HepG2 (cell line): ENCODE measurements around the gene TNRC18. TPM values are rescaled to one million over a fixed set of nuclear protein-coding genes. Genes with fewer than 3 reads are reported as not detected.

Experiments
- ARID2 ChIP-seq: sonication (generic); formaldehyde crosslinking; IDR thresholded peaks from 2 replicates; pipeline ENCODE4 v1.8.1; 2022; ENCODE audit warnings: mild to moderate bottlenecking, missing genetic modification reagents, borderline replicate concordance
- ATF7-NPFF ChIP-seq: sonication (generic); formaldehyde crosslinking; IDR thresholded peaks from 2 replicates; pipeline ENCODE4 v1.8.1; 2023; ENCODE audit warnings: mild to moderate bottlenecking, low read depth, missing genetic modification reagents, moderate library complexity
- FOXK2 ChIP-seq: fragments of 450-650 bp; IDR thresholded peaks from 2 replicates; pipeline ENCODE4 v1.6.1; 2016
- JUNB ChIP-seq: sonication (generic); formaldehyde crosslinking; IDR thresholded peaks from 2 replicates; pipeline ENCODE4 v1.8.0; 2022; ENCODE audit warnings: missing genetic modification reagents, mild to moderate bottlenecking, borderline replicate concordance
- KDM5B ChIP-seq: sonication (generic); formaldehyde crosslinking; IDR thresholded peaks from 2 replicates; pipeline ENCODE4 v1.4.0; 2020; ENCODE audit warnings: missing genetic modification reagents, mild to moderate bottlenecking, borderline replicate concordance
- SPEN ChIP-seq: sonication (generic); formaldehyde crosslinking; IDR thresholded peaks from 2 replicates; pipeline ENCODE4 v1.5.1; 2020; ENCODE audit warnings: low read depth, mild to moderate bottlenecking, missing genetic modification reagents
- YEATS4 ChIP-seq: sonication (generic); formaldehyde crosslinking; IDR thresholded peaks from 2 replicates; pipeline ENCODE4 v1.4.0; 2020; ENCODE audit warnings: missing genetic modification reagents, borderline replicate concordance
- ZFP36L1 ChIP-seq: sonication (generic); formaldehyde crosslinking; IDR thresholded peaks from 2 replicates; pipeline ENCODE4 v1.8.0; 2022; ENCODE audit warnings: mild to moderate bottlenecking, missing genetic modification reagents, moderate library complexity
- ZFX ChIP-seq: sonication (generic); formaldehyde crosslinking; IDR thresholded peaks from 2 replicates; pipeline ENCODE4 v1.4.0; 2020; ENCODE audit warnings: mild to moderate bottlenecking, low read depth, missing genetic modification reagents, moderate library complexity
- ZNF556 ChIP-seq: sonication (generic); formaldehyde crosslinking; IDR thresholded peaks from 2 replicates; pipeline ENCODE4 v1.4.0; 2020; ENCODE audit warnings: mild to moderate bottlenecking, missing genetic modification reagents, borderline replicate concordance
- ZNF563 ChIP-seq: sonication (generic); formaldehyde crosslinking; IDR thresholded peaks from 2 replicates; pipeline ENCODE4 v1.8.0; 2022; ENCODE audit warnings: mild to moderate bottlenecking, moderate library complexity, missing genetic modification reagents
- ZNF570 ChIP-seq: sonication (generic); formaldehyde crosslinking; IDR thresholded peaks from 2 replicates; pipeline ENCODE4 v1.4.0; 2020; ENCODE audit warnings: mild to moderate bottlenecking, missing genetic modification reagents, borderline replicate concordance
- ZNF577 ChIP-seq: sonication (generic); formaldehyde crosslinking; IDR thresholded peaks from 2 replicates; pipeline ENCODE4 v1.4.0; 2020; ENCODE audit warnings: mild to moderate bottlenecking, low read depth, missing genetic modification reagents, borderline replicate concordance
- ZNF652 ChIP-seq: IDR thresholded peaks from 2 replicates; pipeline ENCODE4 v1.6.1; 2016; ENCODE audit warnings: low read depth, borderline replicate concordance
- polyA plus RNA-seq, 8 experiments: library from polyadenylated mRNA; depleted of rRNA in 3 of 8; stranded (reverse) in 7 of 8; unstranded in 1 of 8; fragments of >200 nt; fragmentation: Illumina TruSeq in 4 of 8; extraction: Trizol in 4 of 8; gene quantifications; 2 replicates each; pipeline versions ENCODE4 v1.2.1 to v1.2.3, GENCODE V29; 2011 to 2016; ENCODE audit warnings: low read depth in 4 of 8, missing spikeins in 1 of 8, mixed read lengths in 1 of 8; ENCODE audit not compliant: insufficient read depth in 1 of 8
- total RNA-seq, 5 experiments: library from RNA; depleted of rRNA; stranded (reverse); fragments of >200 nt; fragmentation: Illumina TruSeq; extraction: Trizol; gene quantifications; 2 replicates each; pipeline ENCODE4 v1.2.3, GENCODE V29; 2016; ENCODE audit warnings: low read depth in 1 of 5
- TF ChIP-seq, protein P1 (sequence below): sonication (generic); formaldehyde crosslinking; IDR thresholded peaks from 2 replicates; pipeline ENCODE4 v1.4.0; 2020; ENCODE audit warnings: missing genetic modification reagents
- TF ChIP-seq, protein P2 (sequence below): IDR thresholded peaks from 2 replicates; pipeline ENCODE4 v1.4.0; 2020; ENCODE audit warnings: mild to moderate bottlenecking, missing genetic modification reagents

Gene TNRC18
- total and polyA plus RNA-seq, 2 of the 13 experiments (the other 11 are each of a cell fraction or from before 2014, with no cell fraction given): 11.7 to 17.4 TPM

DNA sequence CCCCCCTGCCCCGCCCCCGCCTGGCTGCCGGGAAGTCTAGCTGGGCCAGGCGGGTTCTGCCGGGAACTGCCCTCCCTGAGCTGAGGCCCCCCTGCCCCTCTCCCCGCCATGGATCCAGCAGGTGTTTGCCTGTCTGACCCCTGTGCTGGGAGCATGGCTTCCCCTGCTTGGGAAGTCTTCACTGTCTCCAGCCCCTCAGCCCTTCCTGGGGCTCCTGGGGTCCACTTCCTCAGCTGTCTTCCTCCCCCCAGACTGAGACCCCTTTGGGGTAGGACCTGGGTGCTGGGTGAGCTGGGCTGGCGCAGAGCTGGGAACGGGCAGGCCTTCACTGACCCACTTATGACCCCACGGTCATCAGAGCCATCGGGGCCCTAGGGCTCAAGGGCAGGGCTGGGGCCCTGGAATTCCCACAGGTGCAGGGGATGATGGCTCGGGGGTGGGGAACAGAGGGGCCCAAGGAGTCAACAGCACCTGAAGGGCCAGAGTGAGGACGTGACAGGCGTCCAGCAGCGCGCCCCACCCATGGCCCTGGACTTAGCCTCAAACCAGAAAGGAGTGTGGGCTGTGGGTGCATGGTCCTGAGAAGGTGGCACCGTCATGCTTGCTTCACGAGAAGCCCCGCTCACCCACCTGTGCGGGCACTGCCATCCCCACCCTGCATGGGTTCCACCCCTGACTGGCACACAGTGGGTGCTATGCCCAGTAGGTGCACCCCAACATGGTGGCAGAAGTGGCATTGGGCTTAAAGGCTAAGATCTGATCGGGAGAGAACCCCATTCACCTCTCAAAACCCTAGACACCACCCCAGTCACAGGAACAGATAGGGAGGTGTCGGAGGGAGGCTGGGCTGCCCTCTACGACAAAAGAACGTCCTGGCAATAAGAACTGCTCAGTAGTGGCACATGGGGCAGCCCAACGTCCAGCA, 16.2 kb upstream of the TNRC18 start (continued):
- TF ChIP-seq, protein P1, sequence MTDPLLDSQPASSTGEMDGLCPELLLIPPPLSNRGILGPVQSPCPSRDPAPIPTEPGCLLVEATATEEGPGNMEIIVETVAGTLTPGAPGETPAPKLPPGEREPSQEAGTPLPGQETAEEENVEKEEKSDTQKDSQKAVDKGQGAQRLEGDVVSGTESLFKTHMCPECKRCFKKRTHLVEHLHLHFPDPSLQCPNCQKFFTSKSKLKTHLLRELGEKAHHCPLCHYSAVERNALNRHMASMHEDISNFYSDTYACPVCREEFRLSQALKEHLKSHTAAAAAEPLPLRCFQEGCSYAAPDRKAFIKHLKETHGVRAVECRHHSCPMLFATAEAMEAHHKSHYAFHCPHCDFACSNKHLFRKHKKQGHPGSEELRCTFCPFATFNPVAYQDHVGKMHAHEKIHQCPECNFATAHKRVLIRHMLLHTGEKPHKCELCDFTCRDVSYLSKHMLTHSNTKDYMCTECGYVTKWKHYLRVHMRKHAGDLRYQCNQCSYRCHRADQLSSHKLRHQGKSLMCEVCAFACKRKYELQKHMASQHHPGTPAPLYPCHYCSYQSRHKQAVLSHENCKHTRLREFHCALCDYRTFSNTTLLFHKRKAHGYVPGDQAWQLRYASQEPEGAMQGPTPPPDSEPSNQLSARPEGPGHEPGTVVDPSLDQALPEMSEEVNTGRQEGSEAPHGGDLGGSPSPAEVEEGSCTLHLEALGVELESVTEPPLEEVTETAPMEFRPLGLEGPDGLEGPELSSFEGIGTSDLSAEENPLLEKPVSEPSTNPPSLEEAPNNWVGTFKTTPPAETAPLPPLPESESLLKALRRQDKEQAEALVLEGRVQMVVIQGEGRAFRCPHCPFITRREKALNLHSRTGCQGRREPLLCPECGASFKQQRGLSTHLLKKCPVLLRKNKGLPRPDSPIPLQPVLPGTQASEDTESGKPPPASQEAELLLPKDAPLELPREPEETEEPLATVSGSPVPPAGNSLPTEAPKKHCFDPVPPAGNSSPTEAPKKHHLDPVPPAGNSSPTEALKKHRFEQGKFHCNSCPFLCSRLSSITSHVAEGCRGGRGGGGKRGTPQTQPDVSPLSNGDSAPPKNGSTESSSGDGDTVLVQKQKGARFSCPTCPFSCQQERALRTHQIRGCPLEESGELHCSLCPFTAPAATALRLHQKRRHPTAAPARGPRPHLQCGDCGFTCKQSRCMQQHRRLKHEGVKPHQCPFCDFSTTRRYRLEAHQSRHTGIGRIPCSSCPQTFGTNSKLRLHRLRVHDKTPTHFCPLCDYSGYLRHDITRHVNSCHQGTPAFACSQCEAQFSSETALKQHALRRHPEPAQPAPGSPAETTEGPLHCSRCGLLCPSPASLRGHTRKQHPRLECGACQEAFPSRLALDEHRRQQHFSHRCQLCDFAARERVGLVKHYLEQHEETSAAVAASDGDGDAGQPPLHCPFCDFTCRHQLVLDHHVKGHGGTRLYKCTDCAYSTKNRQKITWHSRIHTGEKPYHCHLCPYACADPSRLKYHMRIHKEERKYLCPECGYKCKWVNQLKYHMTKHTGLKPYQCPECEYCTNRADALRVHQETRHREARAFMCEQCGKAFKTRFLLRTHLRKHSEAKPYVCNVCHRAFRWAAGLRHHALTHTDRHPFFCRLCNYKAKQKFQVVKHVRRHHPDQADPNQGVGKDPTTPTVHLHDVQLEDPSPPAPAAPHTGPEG: no peak
- TF ChIP-seq KDM5B (CRISPR knock-in tag): no peak
- peak; percentile 48 for TF ChIP-seq ZFX (CRISPR knock-in tag)
- no peak for TF ChIP-seq ZNF570 (CRISPR knock-in tag)
- no peak for TF ChIP-seq FOXK2
- TF ChIP-seq ZFP36L1 (CRISPR knock-in tag): peak; percentile 60; the same call in 1 of the 2 replicates
- no peak for TF ChIP-seq ZNF563 (CRISPR knock-in tag)
- TF ChIP-seq JUNB (CRISPR knock-in tag): no peak
- no peak for TF ChIP-seq SPEN (CRISPR knock-in tag)
- no peak for TF ChIP-seq ZNF556 (CRISPR knock-in tag)
- TF ChIP-seq ZNF577 (CRISPR knock-in tag): no peak
- no peak for TF ChIP-seq ARID2
- peak; percentile 2; the same call in 1 of the 2 replicates for TF ChIP-seq YEATS4 (CRISPR knock-in tag)
- TF ChIP-seq, protein P2, sequence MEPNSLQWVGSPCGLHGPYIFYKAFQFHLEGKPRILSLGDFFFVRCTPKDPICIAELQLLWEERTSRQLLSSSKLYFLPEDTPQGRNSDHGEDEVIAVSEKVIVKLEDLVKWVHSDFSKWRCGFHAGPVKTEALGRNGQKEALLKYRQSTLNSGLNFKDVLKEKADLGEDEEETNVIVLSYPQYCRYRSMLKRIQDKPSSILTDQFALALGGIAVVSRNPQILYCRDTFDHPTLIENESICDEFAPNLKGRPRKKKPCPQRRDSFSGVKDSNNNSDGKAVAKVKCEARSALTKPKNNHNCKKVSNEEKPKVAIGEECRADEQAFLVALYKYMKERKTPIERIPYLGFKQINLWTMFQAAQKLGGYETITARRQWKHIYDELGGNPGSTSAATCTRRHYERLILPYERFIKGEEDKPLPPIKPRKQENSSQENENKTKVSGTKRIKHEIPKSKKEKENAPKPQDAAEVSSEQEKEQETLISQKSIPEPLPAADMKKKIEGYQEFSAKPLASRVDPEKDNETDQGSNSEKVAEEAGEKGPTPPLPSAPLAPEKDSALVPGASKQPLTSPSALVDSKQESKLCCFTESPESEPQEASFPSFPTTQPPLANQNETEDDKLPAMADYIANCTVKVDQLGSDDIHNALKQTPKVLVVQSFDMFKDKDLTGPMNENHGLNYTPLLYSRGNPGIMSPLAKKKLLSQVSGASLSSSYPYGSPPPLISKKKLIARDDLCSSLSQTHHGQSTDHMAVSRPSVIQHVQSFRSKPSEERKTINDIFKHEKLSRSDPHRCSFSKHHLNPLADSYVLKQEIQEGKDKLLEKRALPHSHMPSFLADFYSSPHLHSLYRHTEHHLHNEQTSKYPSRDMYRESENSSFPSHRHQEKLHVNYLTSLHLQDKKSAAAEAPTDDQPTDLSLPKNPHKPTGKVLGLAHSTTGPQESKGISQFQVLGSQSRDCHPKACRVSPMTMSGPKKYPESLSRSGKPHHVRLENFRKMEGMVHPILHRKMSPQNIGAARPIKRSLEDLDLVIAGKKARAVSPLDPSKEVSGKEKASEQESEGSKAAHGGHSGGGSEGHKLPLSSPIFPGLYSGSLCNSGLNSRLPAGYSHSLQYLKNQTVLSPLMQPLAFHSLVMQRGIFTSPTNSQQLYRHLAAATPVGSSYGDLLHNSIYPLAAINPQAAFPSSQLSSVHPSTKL (CRISPR knock-in tag): peak; percentile 51; the same call in 1 of the 2 replicates
- TF ChIP-seq ZNF652 (CRISPR knock-in tag): no peak
- no peak for TF ChIP-seq ATF7-NPFF (CRISPR knock-in tag)
